GM12878 (cell line): ENCODE data around the gene CFDP1. TPM values are rescaled to one million over a fixed set of nuclear protein-coding genes. Genes with fewer than 3 reads are reported as not detected.

Source experiments
- CBX5 ChIP-seq: sonication (generic); IDR thresholded peaks from 2 replicates; pipeline ENCODE4 v1.6.1; 2016; ENCODE audit warnings: low read depth, moderate library complexity, mild to moderate bottlenecking, inconsistent platforms
- CHD2 ChIP-seq: IDR thresholded peaks from 2 replicates; pipeline ENCODE4 v1.6.1; 2011; ENCODE audit warnings: low read depth, low read length, improper control_type of control experiment, borderline replicate concordance
- EGR1 ChIP-seq, 2 experiments: IDR thresholded peaks; 1 replicate in 1 of 2; 2 replicates in 1 of 2; pipeline ENCODE4 v1.6.1; 2011 to 2012; ENCODE audit warnings: low read depth in 2 of 2, low read length in 2 of 2, borderline replicate concordance in 1 of 2, mild to moderate bottlenecking in 1 of 2, moderate library complexity in 1 of 2
- FOXM1 ChIP-seq: IDR thresholded peaks from 2 replicates; pipeline ENCODE4 v1.6.1; 2012; ENCODE audit warnings: low read depth, mild to moderate bottlenecking, inconsistent platforms, low read length, moderate library complexity
- HCFC1 ChIP-seq: fragments of 150-350 bp; IDR thresholded peaks from 2 replicates; pipeline ENCODE4 v1.6.1; 2014; ENCODE audit warnings: low read length
- KDM1A ChIP-seq: fragments of 200-600 bp; sonication (generic); IDR thresholded peaks from 2 replicates; pipeline ENCODE4 v1.6.1; 2016; ENCODE audit warnings: borderline replicate concordance
- MXI1 ChIP-seq: fragments of 150-350 bp; IDR thresholded peaks from 2 replicates; pipeline ENCODE4 v1.6.1; 2011; ENCODE audit warnings: low read depth, mild to moderate bottlenecking, inconsistent platforms, low read length, improper control_type of control experiment
- NRF1 ChIP-seq: conservative IDR thresholded peaks from 2 replicates; pipeline ENCODE4 v1.6.1; 2011; ENCODE audit warnings: mild to moderate bottlenecking, low read depth, low read length, improper control_type of control experiment
- PAX8 ChIP-seq: fragments of 450-650 bp; IDR thresholded peaks from 2 replicates; pipeline ENCODE4 v1.6.1; 2017; ENCODE audit warnings: mild to moderate bottlenecking, moderate library complexity
- PBX3 ChIP-seq: IDR thresholded peaks from 2 replicates; pipeline ENCODE4 v1.6.1; 2011; ENCODE audit warnings: mild to moderate bottlenecking, low read depth, low read length, moderate library complexity; ENCODE audit not compliant: insufficient replicate concordance
- POLR2A ChIP-seq: IDR thresholded peaks from 2 replicates; pipeline ENCODE4 v1.6.1; 2011; ENCODE audit warnings: low read depth, mild to moderate bottlenecking, low read length
- RELB ChIP-seq: fragments of 450-650 bp; IDR thresholded peaks from 2 replicates; pipeline ENCODE4 v1.6.1; 2017; ENCODE audit warnings: low read depth, mild to moderate bottlenecking, moderate library complexity
- YBX1 ChIP-seq: fragments of 450-650 bp; IDR thresholded peaks from 2 replicates; pipeline ENCODE4 v1.6.1; 2016; ENCODE audit warnings: antibody characterized with exemption
- ZNF384 ChIP-seq: IDR thresholded peaks from 2 replicates; pipeline ENCODE4 v1.6.1; 2012; ENCODE audit warnings: low read depth, mild to moderate bottlenecking, low read length, improper control_type of control experiment, borderline replicate concordance
- ZNF592 ChIP-seq: fragments of 450-650 bp; IDR thresholded peaks from 2 replicates; pipeline ENCODE4 v1.6.1; 2017; ENCODE audit warnings: mild to moderate bottlenecking, moderate library complexity
- ZNF687 ChIP-seq: fragments of 450-650 bp; IDR thresholded peaks from 2 replicates; pipeline ENCODE4 v1.6.1; 2017; ENCODE audit warnings: mild to moderate bottlenecking, moderate library complexity
- polyA plus RNA-seq, 11 experiments: library from polyadenylated mRNA; depleted of rRNA in 4 of 11; unstranded in 6 of 11; stranded (reverse) in 5 of 11; fragments of >200 nt; fragmentation: Nextera tagmentation in 4 of 11; fragmentation: Illumina TruSeq in 1 of 11; extraction: Ambion mirVana in 4 of 11; extraction: Trizol in 1 of 11; gene quantifications; 1 replicate in 1 of 11; 2 replicates in 10 of 11; pipeline versions ENCODE4 v1.2.1 to v1.2.3, GENCODE V29; 2011 to 2016; ENCODE audit warnings: inconsistent platforms in 2 of 11, missing spikeins in 2 of 11, low read depth in 1 of 11
- total RNA-seq, 4 experiments: library from RNA; depleted of rRNA in 3 of 4; stranded (reverse); fragments of >200 nt in 3 of 4; fragmentation: Illumina TruSeq in 1 of 4; extraction: Trizol in 1 of 4; gene quantifications; 2 replicates each; pipeline versions ENCODE4 v1.2.1 to v1.2.3, GENCODE V29; 2013 to 2021

Gene CFDP1
- total and polyA plus RNA-seq, 10 of the 15 experiments (the other 5 are each of a cell fraction or from before 2014, with no cell fraction given), result 22.3 to 64.8 (median 36.7) TPM

- TF ChIP-seq EGR1 (IDR thresholded peaks at IDR 0.05; ENCODE audit: borderline replicate concordance in 1 of 2, low read depth in 2 of 2, low read length in 2 of 2), result peak; percentile 37 to 45; a peak in 1 of 3 replicates
- TF ChIP-seq ZNF687, result peak; percentile 61; the same call in 1 of the 2 replicates
- TF ChIP-seq CBX5, result peak; percentile 72; the same call in 1 of the 2 replicates
- TF ChIP-seq YBX1, result no peak
- TF ChIP-seq PAX8, result no peak
- peak; percentile 81 for TF ChIP-seq NRF1
- peak; percentile 91 for TF ChIP-seq RELB
- TF ChIP-seq HCFC1, result peak; percentile 53; the same call in 1 of the 2 replicates
- no peak for TF ChIP-seq FOXM1
- TF ChIP-seq CHD2, result peak; percentile 88; the same call in 1 of the 2 replicates
- TF ChIP-seq ZNF384, result no peak
- peak; percentile 91 for TF ChIP-seq ZNF592
- TF ChIP-seq POLR2A, result peak; percentile 96
- TF ChIP-seq PBX3, result peak; percentile 93
- no peak for TF ChIP-seq KDM1A
- TF ChIP-seq MXI1, result peak; percentile 75; the same call in 1 of the 2 replicates
Measured at GRCh38 chr16:75464122-75464918, 31.0 kb upstream of the CFDP1 start, which contains the start of gene TMEM170A (continued).
